Measurements from ENCODE around the gene COL18A1.
"Not testable (repeated sequence)": the region's sequence is repeated elsewhere in the genome, so short reads cannot be mapped to it uniquely, and the experiment has no call there.

COL18A1 gene

GRCh38 chr21:45367402-45368351, 37.3 kb upstream of the COL18A1 start:
- DNase-seq (ENCODE audit: low spot score), result no peak

- not testable (repeated sequence) for DNase-seq (ENCODE audit: low spot score)
These were observed 35.9 kb upstream of the COL18A1 start for GRCh38 chr21:45369018-45369417.

GRCh38 chr21:45370575-45370974, 34.4 kb upstream of the COL18A1 start:
- no peak for DNase-seq (ENCODE audit: low spot score)

GRCh38 chr21:45371081-45371480, 33.9 kb upstream of the COL18A1 start:
- DNase-seq (ENCODE audit: low spot score), result no peak

GRCh38 chr21:45371655-45372054, 33.3 kb upstream of the COL18A1 start:
- DNase-seq (ENCODE audit: low spot score), result no peak

- DNase-seq (ENCODE audit: low spot score), result no peak
These were observed 32.1 kb upstream of the COL18A1 start for GRCh38 chr21:45372732-45373355.

- DNase-seq (ENCODE audit: low spot score), result no peak
These were observed 30.8 kb upstream of the COL18A1 start for GRCh38 chr21:45373991-45374816.

- DNase-seq (ENCODE audit: low spot score), result no peak
These were observed 30.0 kb upstream of the COL18A1 start for GRCh38 chr21:45374826-45375455.

- no peak for DNase-seq (ENCODE audit: low spot score)
These were observed 28.3 kb upstream of the COL18A1 start for GRCh38 chr21:45376459-45377324.

GRCh38 chr21:45377325-45377709, 27.6 kb upstream of the COL18A1 start:
- no peak for DNase-seq (ENCODE audit: low spot score)

- no peak for DNase-seq (ENCODE audit: low spot score)
These were observed 27.1 kb upstream of the COL18A1 start for GRCh38 chr21:45377866-45378257.

GRCh38 chr21:45378258-45378966, 26.6 kb upstream of the COL18A1 start:
- DNase-seq (ENCODE audit: low spot score), result peak; percentile 68

- no peak for DNase-seq (ENCODE audit: low spot score)
These were observed 25.6 kb upstream of the COL18A1 start for GRCh38 chr21:45379171-45379900.

GRCh38 chr21:45379901-45380330, 25.0 kb upstream of the COL18A1 start:
- DNase-seq (ENCODE audit: low spot score), result no peak

- no peak for DNase-seq (ENCODE audit: low spot score)
These were observed 24.4 kb upstream of the COL18A1 start for GRCh38 chr21:45380566-45380965.

- no peak for DNase-seq (ENCODE audit: low spot score)
These were observed 23.8 kb upstream of the COL18A1 start for GRCh38 chr21:45381036-45381787.

- DNase-seq (ENCODE audit: low spot score), result no peak
These were observed 22.9 kb upstream of the COL18A1 start for GRCh38 chr21:45381865-45382696.

- DNase-seq (ENCODE audit: low spot score), result no peak
These were observed 22.3 kb upstream of the COL18A1 start for GRCh38 chr21:45382697-45382997.

Data from AG08396 (cell line).